K562 (cell line): ENCODE measurements around the gene NXPH4. TPM values are rescaled to one million over a fixed set of nuclear protein-coding genes. Genes with fewer than 3 reads are reported as not detected.

Experiments
- ATF1 ChIP-seq, 2 experiments: fragments of 450-650 bp in 1 of 2; IDR thresholded peaks; 2 replicates each; pipeline ENCODE4 v1.6.1; 2016; ENCODE audit warnings: missing compliant biosample characterization in 1 of 2, missing genetic modification characterization in 1 of 2
- BACH1 ChIP-seq: fragments of 200-800 bp; sonication (Bioruptor generic); IDR thresholded peaks from 2 replicates; pipeline ENCODE4 v1.6.1; 2016; ENCODE audit warnings: missing genetic modification characterization, missing compliant biosample characterization
- EHMT2 ChIP-seq: fragments of 450-650 bp; IDR thresholded peaks from 2 replicates; pipeline ENCODE4 v1.6.1; 2018; ENCODE audit warnings: antibody characterized with exemption
- GATA2 ChIP-seq: sonication (generic); formaldehyde crosslinking; IDR thresholded peaks from 2 replicates; pipeline ENCODE4 v1.4.0; 2020; ENCODE audit warnings: mild to moderate bottlenecking, missing genetic modification reagents
- L3MBTL2 ChIP-seq: fragments of 450-650 bp; IDR thresholded peaks from 2 replicates; pipeline ENCODE4 v1.6.1; 2016; ENCODE audit warnings: mild to moderate bottlenecking, moderate library complexity
- NEUROD1 ChIP-seq: fragments of 150-350 bp; IDR thresholded peaks from 2 replicates; pipeline ENCODE4 v1.6.1; 2014; ENCODE audit warnings: borderline replicate concordance, low read length, low read depth; ENCODE audit not compliant: partially characterized antibody
- NFE2 ChIP-seq: IDR thresholded peaks from 2 replicates; pipeline ENCODE4 v1.6.1; 2014; ENCODE audit warnings: antibody characterized with exemption, low read depth
- SMC3 ChIP-seq: conservative IDR thresholded peaks from 2 replicates; pipeline ENCODE4 v1.6.1; 2011; ENCODE audit warnings: low read depth, low read length, improper control_type of control experiment; ENCODE audit not compliant: insufficient read depth
- ZNF253 ChIP-seq: fragments of 250-450 bp; sonication (Bioruptor Pico); conservative IDR thresholded peaks from 2 replicates; pipeline ENCODE4 v1.6.1; 2021; ENCODE audit warnings: mild to moderate bottlenecking
- ZNF668 ChIP-seq: fragments of 250-450 bp; sonication (Bioruptor Pico); IDR thresholded peaks from 2 replicates; pipeline ENCODE4 v1.8.0; 2022; ENCODE audit warnings: mild to moderate bottlenecking, inconsistent platforms
- polyA plus RNA-seq, 8 experiments: library from polyadenylated mRNA; depleted of rRNA in 4 of 8; stranded (reverse) in 5 of 8; unstranded in 3 of 8; fragments of >200 nt; fragmentation: Nextera tagmentation in 2 of 8; fragmentation: Illumina TruSeq in 1 of 8; extraction: Ambion mirVana in 2 of 8; extraction: Trizol in 1 of 8; gene quantifications; 2 replicates each; pipeline versions ENCODE4 v1.2.1 to v1.2.3, GENCODE V29; 2011 to 2014; ENCODE audit warnings: inconsistent platforms in 1 of 8, missing spikeins in 1 of 8
- total RNA-seq, 7 experiments: library from RNA; depleted of rRNA in 6 of 7; stranded (reverse); fragments of >200 nt in 6 of 7; fragmentation: Illumina TruSeq in 2 of 7; extraction: Trizol in 2 of 7; gene quantifications; 2 replicates each; pipeline versions ENCODE4 v1.2.1 to v1.2.3, GENCODE V29; 2011 to 2021; ENCODE audit warnings: low replicate concordance in 1 of 7
- TF ChIP-seq, protein P1 (sequence below), 2 experiments: fragments of 450-650 bp; IDR thresholded peaks; 2 replicates each; pipeline ENCODE4 v1.6.1; 2016; ENCODE audit warnings: mild to moderate bottlenecking in 2 of 2, borderline replicate concordance in 1 of 2, low read depth in 1 of 2, moderate library complexity in 1 of 2
- TF ChIP-seq, protein P2 (sequence below): fragments of 200-800 bp; sonication (Bioruptor generic); IDR thresholded peaks from 2 replicates; pipeline ENCODE4 v1.6.1; 2016; ENCODE audit warnings: missing genetic modification characterization, missing compliant biosample characterization

Gene NXPH4
- total and polyA plus RNA-seq, 9 of the 15 experiments (the other 6 are each of a cell fraction or from before 2014, with no cell fraction given): 0.49 to 2.7 (median 1.1) TPM; not detected in 4

DNA sequence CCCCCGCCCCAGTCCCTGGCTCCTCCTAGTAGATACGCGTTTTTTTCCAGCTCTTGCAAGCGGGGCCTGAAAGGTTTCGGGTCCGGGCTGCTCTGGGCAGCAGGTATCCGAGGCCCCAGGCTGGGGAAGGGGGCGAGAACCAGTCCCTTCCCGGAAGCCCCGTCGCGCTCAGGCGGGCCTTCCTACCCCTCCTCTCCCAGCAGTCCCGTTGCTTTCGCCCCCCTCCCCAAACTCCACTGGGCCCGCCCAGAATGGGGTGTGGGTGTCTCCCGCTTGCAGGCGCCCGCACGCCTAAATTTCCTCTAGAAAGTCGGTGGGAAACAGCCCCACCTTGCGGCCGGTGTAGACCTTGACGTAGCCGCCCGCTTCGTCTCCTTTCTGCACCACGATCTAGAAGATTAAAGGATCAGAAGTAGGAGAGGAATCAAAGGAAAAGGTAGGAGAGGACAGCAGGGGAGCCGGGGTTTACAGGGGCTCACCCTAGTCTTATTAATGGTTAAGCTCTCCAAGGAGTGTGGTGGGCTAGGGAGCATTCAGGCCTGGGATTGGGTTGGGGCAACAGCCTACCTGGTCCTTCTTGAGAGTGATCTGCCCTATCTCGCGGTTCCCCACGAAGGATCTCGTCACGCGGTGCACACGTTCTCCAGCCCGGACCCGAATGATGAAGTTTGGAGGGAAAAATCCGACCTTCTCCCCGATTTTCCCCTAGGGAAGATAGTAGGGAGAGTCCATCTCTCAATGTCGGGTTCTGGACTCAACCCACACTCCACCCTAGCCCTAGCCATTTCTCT, 27.1 kb downstream of the NXPH4 start (continued):
- TF ChIP-seq, protein P1, sequence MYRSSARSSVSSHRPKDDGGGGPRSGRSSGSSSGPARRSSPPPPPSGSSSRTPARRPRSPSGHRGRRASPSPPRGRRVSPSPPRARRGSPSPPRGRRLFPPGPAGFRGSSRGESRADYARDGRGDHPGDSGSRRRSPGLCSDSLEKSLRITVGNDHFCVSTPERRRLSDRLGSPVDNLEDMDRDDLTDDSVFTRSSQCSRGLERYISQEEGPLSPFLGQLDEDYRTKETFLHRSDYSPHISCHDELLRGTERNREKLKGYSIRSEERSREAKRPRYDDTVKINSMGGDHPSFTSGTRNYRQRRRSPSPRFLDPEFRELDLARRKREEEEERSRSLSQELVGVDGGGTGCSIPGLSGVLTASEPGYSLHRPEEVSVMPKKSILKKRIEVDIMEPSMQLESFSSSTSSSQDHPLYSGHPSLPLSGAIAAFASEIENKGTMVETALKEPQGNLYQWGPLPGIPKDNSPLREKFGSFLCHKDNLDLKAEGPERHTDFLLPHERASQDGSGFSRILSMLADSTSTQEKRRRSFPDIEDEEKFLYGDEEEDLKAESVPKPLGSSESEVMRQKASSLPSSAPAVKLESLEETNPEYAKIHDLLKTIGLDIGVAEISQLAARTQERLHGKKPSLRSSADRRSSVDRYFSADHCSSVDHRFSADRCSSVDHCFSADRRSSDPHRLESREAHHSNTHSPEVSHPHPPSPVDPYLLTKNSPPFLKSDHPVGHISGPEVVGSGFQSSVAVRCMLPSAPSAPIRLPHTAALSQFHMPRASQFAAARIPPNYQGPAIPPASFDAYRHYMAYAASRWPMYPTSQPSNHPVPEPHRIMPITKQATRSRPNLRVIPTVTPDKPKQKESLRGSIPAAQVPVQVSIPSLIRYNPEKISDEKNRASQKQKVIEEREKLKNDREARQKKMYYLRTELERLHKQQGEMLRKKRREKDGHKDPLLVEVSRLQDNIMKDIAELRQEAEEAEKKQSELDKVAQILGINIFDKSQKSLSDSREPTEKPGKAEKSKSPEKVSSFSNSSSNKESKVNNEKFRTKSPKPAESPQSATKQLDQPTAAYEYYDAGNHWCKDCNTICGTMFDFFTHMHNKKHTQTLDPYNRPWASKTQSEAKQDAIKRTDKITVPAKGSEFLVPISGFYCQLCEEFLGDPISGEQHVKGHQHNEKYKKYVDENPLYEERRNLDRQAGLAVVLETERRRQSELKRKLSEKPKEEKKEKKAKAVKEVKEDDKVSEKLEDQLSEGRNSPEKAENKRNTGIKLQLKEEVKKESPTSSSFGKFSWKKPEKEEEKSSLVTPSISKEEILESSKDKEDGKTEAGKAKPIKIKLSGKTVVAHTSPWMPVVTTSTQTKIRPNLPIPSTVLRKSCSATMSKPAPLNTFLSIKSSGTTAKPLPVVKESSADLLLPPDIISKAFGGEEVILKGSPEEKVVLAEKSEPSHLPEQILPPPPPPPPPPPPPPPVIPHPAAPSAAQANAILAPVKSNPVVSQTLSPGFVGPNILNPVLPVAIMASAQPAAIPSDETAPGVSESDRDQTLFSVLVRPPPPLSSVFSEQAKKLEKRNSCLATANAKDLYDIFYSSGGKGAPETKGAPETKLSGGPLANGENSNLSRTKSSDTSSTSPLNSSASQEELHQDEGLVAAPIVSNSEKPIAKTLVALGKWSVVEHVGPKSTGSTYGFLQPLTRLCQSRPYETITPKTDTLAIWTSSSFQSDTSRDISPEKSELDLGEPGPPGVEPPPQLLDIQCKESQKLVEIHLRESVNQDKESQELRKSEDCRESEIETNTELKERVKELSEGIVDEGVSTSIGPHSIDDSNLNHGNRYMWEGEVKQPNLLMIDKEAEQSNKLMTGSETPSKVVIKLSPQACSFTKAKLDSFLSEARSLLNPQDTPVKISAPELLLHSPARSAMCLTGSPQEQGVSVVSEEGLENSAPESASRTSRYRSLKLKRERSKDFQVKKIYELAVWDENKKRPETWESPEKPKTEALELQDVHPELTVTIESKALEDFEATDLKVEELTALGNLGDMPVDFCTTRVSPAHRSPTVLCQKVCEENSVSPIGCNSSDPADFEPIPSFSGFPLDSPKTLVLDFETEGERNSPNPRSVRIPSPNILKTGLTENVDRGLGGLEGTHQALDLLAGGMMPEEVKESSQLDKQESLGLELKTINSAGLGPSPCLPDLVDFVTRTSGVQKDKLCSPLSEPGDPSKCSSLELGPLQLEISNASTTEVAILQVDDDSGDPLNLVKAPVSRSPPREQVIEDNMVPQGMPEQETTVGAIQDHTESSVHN (IDR thresholded peaks at IDR 0.05; ENCODE audit: borderline replicate concordance in 1 of 2, low read depth in 1 of 2): no peak
- TF ChIP-seq GATA2 (peak; percentile 71), NEUROD1 (peak; percentile 12), ZNF253 (CRISPR knock-in tag) (no peak), EHMT2 (no peak), SMC3 (0 out of 2 replicates have a peak, but pooled peaks have one; percentile 42), BACH1 (tag) (no peak), L3MBTL2 (0 out of 2 replicates have a peak, but pooled peaks have one; percentile 22), NFE2 (no peak), ZNF668 (CRISPR knock-in tag) (no peak), ATF1 (CRISPR knock-in tag; IDR thresholded peaks at IDR 0.05) (no peak), ATF1 (tag; IDR thresholded peaks at IDR 0.05) (peak; percentile 77)
- TF ChIP-seq, protein P2, sequence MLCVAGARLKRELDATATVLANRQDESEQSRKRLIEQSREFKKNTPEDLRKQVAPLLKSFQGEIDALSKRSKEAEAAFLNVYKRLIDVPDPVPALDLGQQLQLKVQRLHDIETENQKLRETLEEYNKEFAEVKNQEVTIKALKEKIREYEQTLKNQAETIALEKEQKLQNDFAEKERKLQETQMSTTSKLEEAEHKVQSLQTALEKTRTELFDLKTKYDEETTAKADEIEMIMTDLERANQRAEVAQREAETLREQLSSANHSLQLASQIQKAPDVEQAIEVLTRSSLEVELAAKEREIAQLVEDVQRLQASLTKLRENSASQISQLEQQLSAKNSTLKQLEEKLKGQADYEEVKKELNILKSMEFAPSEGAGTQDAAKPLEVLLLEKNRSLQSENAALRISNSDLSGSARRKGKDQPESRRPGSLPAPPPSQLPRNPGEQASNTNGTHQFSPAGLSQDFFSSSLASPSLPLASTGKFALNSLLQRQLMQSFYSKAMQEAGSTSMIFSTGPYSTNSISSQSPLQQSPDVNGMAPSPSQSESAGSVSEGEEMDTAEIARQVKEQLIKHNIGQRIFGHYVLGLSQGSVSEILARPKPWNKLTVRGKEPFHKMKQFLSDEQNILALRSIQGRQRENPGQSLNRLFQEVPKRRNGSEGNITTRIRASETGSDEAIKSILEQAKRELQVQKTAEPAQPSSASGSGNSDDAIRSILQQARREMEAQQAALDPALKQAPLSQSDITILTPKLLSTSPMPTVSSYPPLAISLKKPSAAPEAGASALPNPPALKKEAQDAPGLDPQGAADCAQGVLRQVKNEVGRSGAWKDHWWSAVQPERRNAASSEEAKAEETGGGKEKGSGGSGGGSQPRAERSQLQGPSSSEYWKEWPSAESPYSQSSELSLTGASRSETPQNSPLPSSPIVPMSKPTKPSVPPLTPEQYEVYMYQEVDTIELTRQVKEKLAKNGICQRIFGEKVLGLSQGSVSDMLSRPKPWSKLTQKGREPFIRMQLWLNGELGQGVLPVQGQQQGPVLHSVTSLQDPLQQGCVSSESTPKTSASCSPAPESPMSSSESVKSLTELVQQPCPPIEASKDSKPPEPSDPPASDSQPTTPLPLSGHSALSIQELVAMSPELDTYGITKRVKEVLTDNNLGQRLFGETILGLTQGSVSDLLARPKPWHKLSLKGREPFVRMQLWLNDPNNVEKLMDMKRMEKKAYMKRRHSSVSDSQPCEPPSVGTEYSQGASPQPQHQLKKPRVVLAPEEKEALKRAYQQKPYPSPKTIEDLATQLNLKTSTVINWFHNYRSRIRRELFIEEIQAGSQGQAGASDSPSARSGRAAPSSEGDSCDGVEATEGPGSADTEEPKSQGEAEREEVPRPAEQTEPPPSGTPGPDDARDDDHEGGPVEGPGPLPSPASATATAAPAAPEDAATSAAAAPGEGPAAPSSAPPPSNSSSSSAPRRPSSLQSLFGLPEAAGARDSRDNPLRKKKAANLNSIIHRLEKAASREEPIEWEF (CRISPR knock-in tag): no peak
